HepG2 (cell line): Measurements from ENCODE around the gene NDUFS7. TPM values are rescaled to one million over a fixed set of nuclear protein-coding genes. Genes with fewer than 3 reads are reported as not detected.

Source experiments
- ASH2L ChIP-seq: fragments of 300-600, 200-600 bp; sonication (generic); IDR thresholded peaks from 2 replicates; pipeline ENCODE4 v1.7.0; 2017; ENCODE audit warnings: low read depth, mild to moderate bottlenecking, moderate library complexity, mixed read lengths, low read length; ENCODE audit not compliant: insufficient read length
- BORCS8-MEF2B ChIP-seq: sonication (generic); formaldehyde crosslinking; IDR thresholded peaks from 2 replicates; pipeline ENCODE4 v1.8.0; 2022; ENCODE audit warnings: mild to moderate bottlenecking, missing genetic modification reagents
- ERF ChIP-seq: IDR thresholded peaks from 2 replicates; pipeline ENCODE4 v1.6.1; 2018; ENCODE audit warnings: missing biosample characterization, missing genetic modification reagents
- FOXK2 ChIP-seq: fragments of 450-650 bp; IDR thresholded peaks from 2 replicates; pipeline ENCODE4 v1.6.1; 2016
- MBD4 ChIP-seq: IDR thresholded peaks from 2 replicates; pipeline ENCODE4 v1.6.1; 2012; ENCODE audit warnings: low read length, inconsistent platforms, borderline replicate concordance
- MED8 ChIP-seq: sonication (generic); formaldehyde crosslinking; IDR thresholded peaks from 2 replicates; pipeline ENCODE4 v1.8.1; 2023; ENCODE audit warnings: mild to moderate bottlenecking, missing genetic modification reagents; ENCODE audit not compliant: insufficient replicate concordance
- MYC ChIP-seq: sonication (generic); formaldehyde crosslinking; IDR thresholded peaks from 2 replicates; pipeline ENCODE4 v1.9.0; 2021; ENCODE audit warnings: missing genetic modification reagents, borderline replicate concordance
- NFIB ChIP-seq: sonication (generic); formaldehyde crosslinking; IDR thresholded peaks from 2 replicates; pipeline ENCODE4 v1.9.0; 2021; ENCODE audit warnings: missing genetic modification reagents, mild to moderate bottlenecking, borderline replicate concordance
- NFYB ChIP-seq: sonication (generic); formaldehyde crosslinking; IDR thresholded peaks from 2 replicates; pipeline ENCODE4 v1.4.0; 2020; ENCODE audit warnings: missing genetic modification reagents
- PITX1 ChIP-seq: sonication (generic); formaldehyde crosslinking; IDR thresholded peaks from 2 replicates; pipeline ENCODE4 v1.5.1; 2020; ENCODE audit warnings: mild to moderate bottlenecking, missing genetic modification reagents
- PRPF4 ChIP-seq: fragments of 200-400 bp; formaldehyde crosslinking; IDR thresholded peaks from 2 replicates; pipeline ENCODE4 v1.6.1; 2016; ENCODE audit warnings: low read length, low read depth; ENCODE audit not compliant: poor library complexity, severe bottlenecking
- SAFB2 ChIP-seq: sonication (generic); formaldehyde crosslinking; IDR thresholded peaks from 2 replicates; pipeline ENCODE4 v1.5.1; 2020; ENCODE audit warnings: missing genetic modification reagents, low read depth, mild to moderate bottlenecking, borderline replicate concordance
- SMYD3 ChIP-seq: sonication (generic); formaldehyde crosslinking; IDR thresholded peaks from 2 replicates; pipeline ENCODE4 v1.8.1; 2023; ENCODE audit warnings: mild to moderate bottlenecking, missing genetic modification reagents
- SRSF1 ChIP-seq: fragments of 200-400 bp; formaldehyde crosslinking; optimal IDR thresholded peaks from 2 replicates; pipeline ENCODE3; 2017; ENCODE audit warnings: mild to moderate bottlenecking, low read depth, low read length, moderate library complexity
- TCF7 ChIP-seq: sonication (generic); IDR thresholded peaks from 2 replicates; pipeline ENCODE4 v1.6.1; 2016; ENCODE audit warnings: antibody characterized with exemption, low read depth
- ZFY ChIP-seq: sonication (generic); formaldehyde crosslinking; IDR thresholded peaks from 2 replicates; pipeline ENCODE4 v1.4.0; 2020; ENCODE audit warnings: missing genetic modification reagents
- ZNF678 ChIP-seq: sonication (generic); formaldehyde crosslinking; IDR thresholded peaks from 2 replicates; pipeline ENCODE4 v1.4.0; 2020; ENCODE audit warnings: mild to moderate bottlenecking, missing genetic modification reagents
- ZSCAN30 ChIP-seq: sonication (generic); formaldehyde crosslinking; IDR thresholded peaks from 2 replicates; pipeline ENCODE4 v1.5.0; 2020; ENCODE audit warnings: mild to moderate bottlenecking, missing genetic modification reagents
- polyA plus RNA-seq, 8 experiments: library from polyadenylated mRNA; depleted of rRNA in 3 of 8; stranded (reverse) in 7 of 8; unstranded in 1 of 8; fragments of >200 nt; fragmentation: Illumina TruSeq in 4 of 8; extraction: Trizol in 4 of 8; gene quantifications; 2 replicates each; pipeline versions ENCODE4 v1.2.1 to v1.2.3, GENCODE V29; 2011 to 2016; ENCODE audit warnings: low read depth in 4 of 8, missing spikeins in 1 of 8, mixed read lengths in 1 of 8; ENCODE audit not compliant: insufficient read depth in 1 of 8
- total RNA-seq, 5 experiments: library from RNA; depleted of rRNA; stranded (reverse); fragments of >200 nt; fragmentation: Illumina TruSeq; extraction: Trizol; gene quantifications; 2 replicates each; pipeline ENCODE4 v1.2.3, GENCODE V29; 2016; ENCODE audit warnings: low read depth in 1 of 5
- TF ChIP-seq, protein P1 (sequence below): sonication (generic); formaldehyde crosslinking; IDR thresholded peaks from 2 replicates; pipeline ENCODE4 v1.5.0; 2020; ENCODE audit warnings: missing genetic modification reagents
- TF ChIP-seq, protein P2 (sequence below): sonication (generic); formaldehyde crosslinking; IDR thresholded peaks from 2 replicates; pipeline ENCODE4 v1.4.0; 2020; ENCODE audit warnings: missing genetic modification reagents, borderline replicate concordance
- TF ChIP-seq, protein P3 (sequence below): sonication (generic); formaldehyde crosslinking; conservative IDR thresholded peaks from 2 replicates; pipeline ENCODE4 v1.4.0; 2020; ENCODE audit warnings: missing genetic modification reagents
- TF ChIP-seq, protein P4 (sequence below): sonication (generic); formaldehyde crosslinking; IDR thresholded peaks from 2 replicates; pipeline ENCODE4 v1.4.0; 2020; ENCODE audit warnings: mild to moderate bottlenecking, missing genetic modification reagents

The NDUFS7 gene
- total and polyA plus RNA-seq, 2 of the 13 experiments (the other 11 are each of a cell fraction or from before 2014, with no cell fraction given) = 34.3 to 66.9 TPM

DNA sequence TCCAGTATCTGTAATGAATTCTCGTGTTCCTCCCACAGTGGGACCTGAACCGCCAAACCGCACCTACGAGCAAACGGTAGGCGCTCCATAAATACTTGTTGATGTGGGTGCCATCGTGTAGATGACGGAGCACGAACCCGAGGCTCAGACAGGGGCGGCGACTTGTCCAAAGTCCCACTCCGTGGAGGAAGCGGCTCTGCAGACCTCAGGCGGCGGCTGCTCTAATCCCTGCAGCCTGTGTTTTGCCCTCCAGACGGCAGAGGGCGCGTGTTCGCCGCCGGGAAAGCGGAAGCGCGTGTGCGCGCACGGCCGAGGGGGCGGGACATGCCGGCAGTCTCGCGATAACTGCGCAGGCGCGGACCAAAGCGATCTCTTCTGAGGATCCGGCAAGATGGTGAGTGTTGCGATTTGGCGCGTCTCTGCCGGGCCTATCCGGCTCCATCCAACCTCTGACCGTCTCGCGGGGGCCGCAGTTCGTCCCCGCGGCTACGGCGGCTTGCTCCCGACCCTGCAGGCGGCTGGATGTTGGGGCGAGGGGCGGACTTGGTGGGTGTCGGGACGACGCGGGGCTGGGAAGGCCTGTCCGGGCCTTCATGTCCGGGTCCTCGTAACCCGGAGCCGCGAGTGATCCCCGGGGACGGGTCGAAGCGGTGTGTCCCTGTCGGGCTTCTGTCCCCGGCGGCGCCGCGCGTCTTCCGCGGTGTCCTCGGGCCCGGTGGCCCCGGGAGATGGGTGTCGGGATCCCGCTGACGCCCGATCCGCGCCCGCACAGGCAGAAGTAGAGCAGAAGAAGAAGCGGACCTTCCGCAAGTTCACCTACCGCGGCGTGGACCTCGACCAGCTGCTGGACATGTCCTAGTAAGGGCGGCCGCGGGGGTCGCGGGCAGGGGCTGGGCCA lies 54.6 kb downstream of the NDUFS7 start, which contains the start of gene RPS15 (continued):
- TF ChIP-seq, protein P1, sequence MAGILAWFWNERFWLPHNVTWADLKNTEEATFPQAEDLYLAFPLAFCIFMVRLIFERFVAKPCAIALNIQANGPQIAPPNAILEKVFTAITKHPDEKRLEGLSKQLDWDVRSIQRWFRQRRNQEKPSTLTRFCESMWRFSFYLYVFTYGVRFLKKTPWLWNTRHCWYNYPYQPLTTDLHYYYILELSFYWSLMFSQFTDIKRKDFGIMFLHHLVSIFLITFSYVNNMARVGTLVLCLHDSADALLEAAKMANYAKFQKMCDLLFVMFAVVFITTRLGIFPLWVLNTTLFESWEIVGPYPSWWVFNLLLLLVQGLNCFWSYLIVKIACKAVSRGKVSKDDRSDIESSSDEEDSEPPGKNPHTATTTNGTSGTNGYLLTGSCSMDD = no peak
- TF ChIP-seq ERF (peak; percentile 99), MED8 (peak; percentile 98), PRPF4 (no peak), SAFB2 (CRISPR knock-in tag) (no peak), ZNF678 (CRISPR knock-in tag) (peak; percentile 90), MBD4 (no peak), ASH2L (peak; percentile 89), NFIB (CRISPR knock-in tag) (no peak), SRSF1 (peak; percentile 97), FOXK2 (peak; percentile 60; the same call in 1 of the 2 replicates), SMYD3 (peak; percentile 85), PITX1 (CRISPR knock-in tag) (peak; percentile 97), MYC (CRISPR knock-in tag) (peak; percentile 98), ZSCAN30 (CRISPR knock-in tag) (no peak), TCF7 (no peak), ZFY (CRISPR knock-in tag) (peak; percentile 100), NFYB (CRISPR knock-in tag) (peak; percentile 44), BORCS8-MEF2B (CRISPR knock-in tag) (peak; percentile 90)
- TF ChIP-seq, protein P2, sequence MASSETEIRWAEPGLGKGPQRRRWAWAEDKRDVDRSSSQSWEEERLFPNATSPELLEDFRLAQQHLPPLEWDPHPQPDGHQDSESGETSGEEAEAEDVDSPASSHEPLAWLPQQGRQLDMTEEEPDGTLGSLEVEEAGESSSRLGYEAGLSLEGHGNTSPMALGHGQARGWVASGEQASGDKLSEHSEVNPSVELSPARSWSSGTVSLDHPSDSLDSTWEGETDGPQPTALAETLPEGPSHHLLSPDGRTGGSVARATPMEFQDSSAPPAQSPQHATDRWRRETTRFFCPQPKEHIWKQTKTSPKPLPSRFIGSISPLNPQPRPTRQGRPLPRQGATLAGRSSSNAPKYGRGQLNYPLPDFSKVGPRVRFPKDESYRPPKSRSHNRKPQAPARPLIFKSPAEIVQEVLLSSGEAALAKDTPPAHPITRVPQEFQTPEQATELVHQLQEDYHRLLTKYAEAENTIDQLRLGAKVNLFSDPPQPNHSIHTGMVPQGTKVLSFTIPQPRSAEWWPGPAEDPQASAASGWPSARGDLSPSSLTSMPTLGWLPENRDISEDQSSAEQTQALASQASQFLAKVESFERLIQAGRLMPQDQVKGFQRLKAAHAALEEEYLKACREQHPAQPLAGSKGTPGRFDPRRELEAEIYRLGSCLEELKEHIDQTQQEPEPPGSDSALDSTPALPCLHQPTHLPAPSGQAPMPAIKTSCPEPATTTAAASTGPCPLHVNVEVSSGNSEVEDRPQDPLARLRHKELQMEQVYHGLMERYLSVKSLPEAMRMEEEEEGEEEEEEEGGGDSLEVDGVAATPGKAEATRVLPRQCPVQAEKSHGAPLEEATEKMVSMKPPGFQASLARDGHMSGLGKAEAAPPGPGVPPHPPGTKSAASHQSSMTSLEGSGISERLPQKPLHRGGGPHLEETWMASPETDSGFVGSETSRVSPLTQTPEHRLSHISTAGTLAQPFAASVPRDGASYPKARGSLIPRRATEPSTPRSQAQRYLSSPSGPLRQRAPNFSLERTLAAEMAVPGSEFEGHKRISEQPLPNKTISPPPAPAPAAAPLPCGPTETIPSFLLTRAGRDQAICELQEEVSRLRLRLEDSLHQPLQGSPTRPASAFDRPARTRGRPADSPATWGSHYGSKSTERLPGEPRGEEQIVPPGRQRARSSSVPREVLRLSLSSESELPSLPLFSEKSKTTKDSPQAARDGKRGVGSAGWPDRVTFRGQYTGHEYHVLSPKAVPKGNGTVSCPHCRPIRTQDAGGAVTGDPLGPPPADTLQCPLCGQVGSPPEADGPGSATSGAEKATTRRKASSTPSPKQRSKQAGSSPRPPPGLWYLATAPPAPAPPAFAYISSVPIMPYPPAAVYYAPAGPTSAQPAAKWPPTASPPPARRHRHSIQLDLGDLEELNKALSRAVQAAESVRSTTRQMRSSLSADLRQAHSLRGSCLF = no peak
- TF ChIP-seq, protein P3, sequence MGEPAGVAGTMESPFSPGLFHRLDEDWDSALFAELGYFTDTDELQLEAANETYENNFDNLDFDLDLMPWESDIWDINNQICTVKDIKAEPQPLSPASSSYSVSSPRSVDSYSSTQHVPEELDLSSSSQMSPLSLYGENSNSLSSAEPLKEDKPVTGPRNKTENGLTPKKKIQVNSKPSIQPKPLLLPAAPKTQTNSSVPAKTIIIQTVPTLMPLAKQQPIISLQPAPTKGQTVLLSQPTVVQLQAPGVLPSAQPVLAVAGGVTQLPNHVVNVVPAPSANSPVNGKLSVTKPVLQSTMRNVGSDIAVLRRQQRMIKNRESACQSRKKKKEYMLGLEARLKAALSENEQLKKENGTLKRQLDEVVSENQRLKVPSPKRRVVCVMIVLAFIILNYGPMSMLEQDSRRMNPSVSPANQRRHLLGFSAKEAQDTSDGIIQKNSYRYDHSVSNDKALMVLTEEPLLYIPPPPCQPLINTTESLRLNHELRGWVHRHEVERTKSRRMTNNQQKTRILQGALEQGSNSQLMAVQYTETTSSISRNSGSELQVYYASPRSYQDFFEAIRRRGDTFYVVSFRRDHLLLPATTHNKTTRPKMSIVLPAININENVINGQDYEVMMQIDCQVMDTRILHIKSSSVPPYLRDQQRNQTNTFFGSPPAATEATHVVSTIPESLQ (CRISPR knock-in tag) = no peak
- TF ChIP-seq, protein P4, sequence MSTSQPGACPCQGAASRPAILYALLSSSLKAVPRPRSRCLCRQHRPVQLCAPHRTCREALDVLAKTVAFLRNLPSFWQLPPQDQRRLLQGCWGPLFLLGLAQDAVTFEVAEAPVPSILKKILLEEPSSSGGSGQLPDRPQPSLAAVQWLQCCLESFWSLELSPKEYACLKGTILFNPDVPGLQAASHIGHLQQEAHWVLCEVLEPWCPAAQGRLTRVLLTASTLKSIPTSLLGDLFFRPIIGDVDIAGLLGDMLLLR = peak; percentile 84
